HL-60 (cell line): ENCODE results near the gene DLX3.

Source experiments
- DNase-seq, 2 experiments: peaks; one replicate each; pipeline ENCODE4 v3.0.0-alpha.2; 2010 to 2020; ENCODE audit warnings: low read depth in 1 of 2, low spot score in 1 of 2
- H3K27ac ChIP-seq: fragments of 250-450 bp; sonication (Bioruptor Pico); replicated peaks from 2 replicates; pipeline ENCODE4 v1.5.1; 2020; ENCODE audit warnings: mild to moderate bottlenecking, moderate library complexity
- H3K27me3 ChIP-seq: fragments of 250-450 bp; sonication (Bioruptor Pico); 2 replicates; pipeline ENCODE4 v1.5.1; 2021; ENCODE audit warnings: mild to moderate bottlenecking, moderate library complexity; ENCODE audit not compliant: insufficient read depth, poor library complexity, severe bottlenecking
- H3K4me3 ChIP-seq: replicated peaks from 2 replicates; pipeline ENCODE4 v1.5.1; 2011; ENCODE audit warnings: mild to moderate bottlenecking, control low read depth, low read length; ENCODE audit not compliant: insufficient read depth
- CTCF ChIP-seq: IDR thresholded peaks from one replicate; pipeline ENCODE4 v1.5.1; 2011; ENCODE audit warnings: low read length, control low read depth, inconsistent platforms; ENCODE audit not compliant: insufficient read depth
- GABPA ChIP-seq: IDR thresholded peaks from 2 replicates; pipeline ENCODE4 v1.6.1; 2012; ENCODE audit warnings: low read depth
- POLR2AphosphoS5 ChIP-seq: IDR thresholded peaks from 2 replicates; pipeline ENCODE4 v1.6.1; 2012; ENCODE audit warnings: low read depth
- REST ChIP-seq: IDR thresholded peaks from 2 replicates; pipeline ENCODE4 v1.6.1; 2012; ENCODE audit warnings: low read depth; ENCODE audit not compliant: insufficient replicate concordance
- SPI1 ChIP-seq: IDR thresholded peaks from 2 replicates; pipeline ENCODE4 v1.6.1; 2012; ENCODE audit warnings: low read depth, mild to moderate bottlenecking, borderline replicate concordance

The DLX3 gene

GRCh38 chr17:49969134-49969759, 25.8 kb downstream of the DLX3 start, which contains the start of gene DLX4:
Gene DLX4, plus strand, starts transcription at chr17:49969190. Its CDS starts 279 bp downstream, at chr17:49969469.
- no peak for DNase-seq
- Histone ChIP-seq H3K27me3 (peaks cover 63% of the 10 kb centered on the region), H3K4me3 (peak within 1 kb of the TSS; percentile 56), H3K27ac (peak within 1 kb of the TSS; percentile 32)
- TF ChIP-seq GABPA, result no peak

- H3K4me3 ChIP-seq, result peak overlapping the region; percentile 56
- H3K27me3 ChIP-seq, result peaks cover 63% of the 10 kb centered on the region
- H3K27ac ChIP-seq, result peak overlapping the region; percentile 32
- TF ChIP-seq GABPA, result peak; percentile 86
- TF ChIP-seq REST, result peak; percentile 15
- TF ChIP-seq POLR2AphosphoS5, result no peak; the same call in 1 of the 2 replicates
- no peak for TF ChIP-seq CTCF
- peak; percentile 82 to 84 for DNase-seq
Observed at GRCh38 chr17:49968405-49969133, 26.5 kb downstream of the DLX3 start.

GRCh38 chr17:49967621-49968404, 27.2 kb downstream of the DLX3 start:
- H3K4me3 ChIP-seq, result peak overlapping the region; percentile 56
- TF ChIP-seq SPI1, result no peak
- no peak for TF ChIP-seq GABPA
- no peak overlapping the region for H3K27ac ChIP-seq
- peaks cover 63% of the 10 kb centered on the region for H3K27me3 ChIP-seq
- peak in 1 of 2 experiments; percentile 15 for DNase-seq

DNA sequence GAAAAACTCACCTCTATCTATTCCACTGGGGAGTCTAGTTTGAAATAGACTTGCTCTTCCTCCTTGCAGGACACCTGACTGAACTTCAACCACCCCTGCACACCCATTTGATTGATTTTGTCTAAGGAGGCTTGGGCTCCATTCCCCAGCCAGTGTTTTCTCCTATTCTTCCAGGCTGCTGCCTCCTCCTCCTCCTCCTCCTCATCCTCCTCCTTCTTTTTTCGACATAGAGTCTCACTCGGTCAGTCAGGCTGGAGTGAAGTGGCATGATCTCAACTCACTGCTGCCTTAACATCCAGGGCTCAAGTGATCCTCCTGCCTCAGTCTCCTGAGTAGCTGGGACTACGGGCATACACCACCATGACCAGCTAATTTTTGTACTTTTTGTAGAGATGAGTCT, 27.8 kb downstream of the DLX3 start:
- no peak overlapping the region for H3K4me3 ChIP-seq
- H3K27me3 ChIP-seq, result peaks cover 62% of the 10 kb centered on the region
- H3K27ac ChIP-seq, result no peak overlapping the region
- no peak for TF ChIP-seq POLR2AphosphoS5
- TF ChIP-seq SPI1, result no peak
- TF ChIP-seq REST, result no peak
- TF ChIP-seq GABPA, result no peak
- no peak for TF ChIP-seq CTCF
- no peak for DNase-seq
